B cell (primary cell): Measurements from ENCODE around the gene IL6ST.

Experiments
- CTCF ChIP-seq: fragments of 200-600 bp; IDR thresholded peaks from one replicate; pipeline ENCODE4 v1.8.0; 2022; ENCODE audit warnings: antibody characterized with exemption, mild to moderate bottlenecking
- EZH2 ChIP-seq: IDR thresholded peaks from 2 replicates; pipeline ENCODE4 v1.6.1; 2012; ENCODE audit warnings: borderline replicate concordance, low read depth, mild to moderate bottlenecking, moderate library complexity, low read length; ENCODE audit not compliant: insufficient read depth, poor library complexity, severe bottlenecking

GRCh38 chr5:55919625-55920024 lies 75.1 kb downstream of the IL6ST start:
- TF ChIP-seq EZH2 (no peak), CTCF (no peak)
